ENCODE measurements around the gene DOK6. TPM values are rescaled to one million over a fixed set of nuclear protein-coding genes. Genes with fewer than 3 reads are reported as not detected.
"Not testable (repeated sequence)": the region's sequence is repeated elsewhere in the genome, so short reads cannot be mapped to it uniquely, and the experiment has no call there.

Gene DOK6
- total RNA-seq: not detected in 2 replicates
- polyA plus RNA-seq (2012): 0.03 TPM

DNA sequence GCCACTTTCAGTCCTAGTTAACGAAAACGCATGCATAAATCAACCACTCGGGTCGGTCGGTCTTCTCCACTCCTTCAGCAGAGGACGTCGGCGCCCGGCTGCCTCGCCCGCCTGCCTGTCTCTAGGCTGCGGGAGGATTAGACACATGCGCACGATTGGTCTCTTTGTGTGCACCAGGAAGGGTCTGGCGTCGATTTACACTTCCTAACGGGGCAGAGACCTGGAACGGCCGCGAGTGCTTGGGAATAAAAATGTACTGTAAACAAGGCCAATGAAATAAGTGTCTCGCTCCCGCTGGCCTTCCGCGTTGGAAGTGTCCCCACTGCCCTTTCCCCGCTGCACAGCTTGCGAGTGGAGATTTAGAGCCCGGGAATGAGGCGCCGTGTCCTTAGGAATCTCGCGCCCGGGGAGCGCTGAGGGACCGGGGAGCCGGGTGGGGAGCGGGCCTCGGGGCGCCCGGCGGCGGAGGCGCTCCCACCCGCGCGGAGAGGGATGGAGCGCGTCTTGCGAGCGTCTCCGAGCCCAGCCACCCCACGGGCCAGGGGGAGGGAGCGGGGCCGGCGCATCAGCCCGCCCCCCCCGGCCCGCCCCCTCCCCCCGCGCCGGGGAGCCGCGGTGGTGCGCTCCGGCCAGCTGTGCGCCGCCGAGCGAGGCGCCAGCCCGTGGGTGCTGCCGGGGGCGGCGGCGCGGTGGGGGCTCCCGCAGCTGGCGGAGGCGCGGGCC, at the start of gene DOK6:
Gene DOK6, plus strand, starts transcription at position 636 of the 723 bp plus-strand sequence.
- peak; percentile 24 for DNase-seq (ENCODE audit: low read depth)

DNA sequence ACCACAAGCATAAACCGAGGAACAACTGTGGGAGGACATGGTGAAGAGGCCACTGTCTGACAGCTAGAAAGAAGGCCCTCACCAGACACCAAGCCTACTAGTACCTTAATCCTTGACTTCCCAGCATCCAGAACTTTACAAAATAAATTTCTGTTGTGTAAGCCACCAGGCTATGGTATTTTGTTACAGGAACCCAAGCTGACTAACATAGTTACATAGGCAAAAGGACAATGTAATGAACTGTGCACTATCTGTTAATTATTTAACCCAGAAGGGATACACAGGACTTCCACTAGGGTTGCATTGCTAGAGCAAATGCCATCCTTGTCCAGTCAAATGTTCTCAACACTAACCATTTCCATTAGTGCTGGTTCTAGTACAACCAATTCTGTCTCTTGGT, 47.7 kb upstream of the DOK6 start:
- DNase-seq (ENCODE audit: low read depth): no peak

DNA sequence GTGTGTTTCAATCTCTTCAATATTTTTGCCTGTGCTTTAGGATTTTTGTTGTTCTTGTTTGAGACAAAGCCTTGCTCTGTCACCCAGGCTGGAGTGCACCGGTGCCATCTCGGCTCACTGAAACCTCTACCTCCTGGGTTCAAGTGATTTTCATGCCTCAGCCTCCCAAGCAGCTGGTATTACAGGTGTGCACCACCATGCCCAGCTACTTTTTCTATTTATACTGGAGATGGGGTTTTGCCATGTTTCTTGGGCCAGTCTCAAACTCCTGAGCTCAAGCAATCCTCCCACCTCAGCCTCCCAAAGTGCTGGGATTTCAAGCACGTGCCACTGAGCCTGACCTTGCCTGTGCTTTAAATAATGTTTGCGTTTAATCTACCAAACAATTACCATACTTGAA, 43.1 kb upstream of the DOK6 start:
- DNase-seq (ENCODE audit: low read depth): no peak

DNA sequence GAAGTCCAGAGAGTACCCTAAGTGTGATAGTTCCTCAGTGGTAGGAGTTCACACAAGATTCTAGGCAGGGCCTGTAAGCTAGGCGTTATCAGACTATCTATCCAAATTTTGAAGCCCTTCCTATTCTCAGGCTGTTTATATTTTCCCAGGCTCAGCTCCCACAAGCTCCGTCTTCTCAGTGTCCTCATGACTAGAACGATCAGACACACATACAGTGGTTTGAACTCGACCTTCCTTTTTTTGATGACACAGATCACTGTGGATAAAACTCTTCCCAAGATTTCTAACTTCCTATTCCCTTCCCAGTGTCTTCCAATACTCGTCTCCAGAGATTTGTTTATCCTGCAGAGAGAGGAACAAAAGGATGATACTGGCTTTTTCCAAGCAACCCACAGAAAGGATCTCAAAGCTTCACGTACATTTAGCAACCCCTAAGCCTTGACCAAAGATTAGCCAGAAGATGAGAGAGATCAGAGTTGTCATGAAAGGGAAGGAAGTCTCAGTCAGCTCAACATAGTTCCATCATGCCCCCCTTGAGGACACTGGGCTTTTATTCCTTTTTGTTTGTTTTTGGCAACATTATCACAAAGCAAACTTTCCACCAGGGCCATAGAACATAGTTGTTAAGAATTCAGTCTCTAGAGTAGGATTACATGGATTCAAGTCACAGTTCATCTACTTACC, 42.3 kb upstream of the DOK6 start:
- DNase-seq (ENCODE audit: low read depth): no peak

DNA sequence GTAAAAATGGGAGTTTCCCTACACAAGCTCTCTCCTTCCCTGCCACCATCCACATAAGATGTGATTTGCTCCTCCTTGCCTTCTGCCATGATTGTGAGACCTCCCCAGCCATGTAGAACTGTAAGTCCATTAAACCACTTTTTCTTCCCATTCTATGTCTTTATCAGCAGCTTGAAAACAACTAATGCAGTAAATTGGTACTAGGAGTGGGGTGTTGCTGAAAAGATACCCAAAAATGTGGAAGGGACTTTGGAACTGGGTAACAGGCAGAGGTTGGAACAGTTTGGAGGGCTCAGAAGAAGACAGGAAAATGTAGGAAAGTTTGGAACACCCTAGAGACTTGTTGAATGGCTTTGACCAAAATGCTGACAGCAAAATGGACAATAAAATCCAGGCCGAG, 40.9 kb upstream of the DOK6 start:
- not testable (repeated sequence) for DNase-seq (ENCODE audit: low read depth)

DNA sequence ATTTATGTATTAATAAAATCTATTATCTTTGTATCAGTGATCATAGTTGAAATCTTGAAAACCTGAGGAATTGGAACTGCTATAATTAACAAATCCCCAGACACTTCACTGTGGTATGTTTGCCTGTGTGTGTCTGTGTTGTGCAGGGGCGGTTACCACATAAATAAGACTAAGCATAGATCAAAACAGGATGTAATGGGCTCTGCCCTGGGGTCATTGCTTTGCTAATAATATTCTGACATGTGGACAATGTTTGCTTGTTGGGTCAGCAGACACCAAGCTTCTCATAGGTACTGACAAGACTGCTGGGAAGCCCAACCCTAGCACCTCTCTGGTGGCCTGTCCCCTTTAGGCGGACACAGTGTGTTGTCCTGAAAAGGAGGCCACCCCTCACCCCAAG, 35.8 kb upstream of the DOK6 start:
- DNase-seq (ENCODE audit: low read depth): no peak

DNA sequence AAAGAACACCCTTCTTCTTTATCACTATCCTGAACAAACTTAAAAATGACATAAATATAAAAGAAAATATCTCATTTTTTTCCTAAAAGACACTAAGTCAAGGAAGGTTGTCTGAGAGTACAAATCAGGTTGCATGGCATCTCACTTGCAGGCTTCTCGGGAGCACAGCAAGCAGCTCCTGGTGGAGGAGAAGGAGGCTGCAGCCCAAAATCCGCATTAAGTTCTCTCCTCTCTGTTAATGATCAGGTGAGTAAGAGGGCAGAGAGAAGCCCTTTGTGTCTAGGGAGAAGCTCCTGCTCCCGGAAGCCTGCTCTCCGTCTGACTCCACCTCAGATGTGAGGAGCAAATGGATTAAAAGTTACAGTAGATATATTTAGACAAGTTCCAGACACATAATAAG, 35.0 kb upstream of the DOK6 start:
- DNase-seq (ENCODE audit: low read depth): no peak

DNA sequence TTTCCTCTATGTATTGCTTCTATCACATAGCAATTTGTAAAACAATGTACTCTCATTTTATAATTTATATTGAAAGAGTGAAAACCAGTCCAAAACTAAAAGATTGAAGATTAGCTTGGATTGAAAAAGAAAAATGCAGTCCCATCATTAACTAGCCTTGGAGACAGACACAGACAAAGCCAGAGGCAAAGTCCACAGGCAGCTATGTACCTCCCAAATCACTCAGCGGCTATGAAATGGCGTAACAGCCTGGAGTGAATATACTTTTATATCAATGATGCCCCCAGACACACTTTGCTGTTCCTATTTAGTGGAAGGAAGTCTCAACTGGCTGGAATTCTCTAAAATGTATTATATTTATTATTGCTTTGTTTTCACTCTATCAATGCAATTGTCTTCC, 33.6 kb upstream of the DOK6 start:
- no peak for DNase-seq (ENCODE audit: low read depth)

DNA sequence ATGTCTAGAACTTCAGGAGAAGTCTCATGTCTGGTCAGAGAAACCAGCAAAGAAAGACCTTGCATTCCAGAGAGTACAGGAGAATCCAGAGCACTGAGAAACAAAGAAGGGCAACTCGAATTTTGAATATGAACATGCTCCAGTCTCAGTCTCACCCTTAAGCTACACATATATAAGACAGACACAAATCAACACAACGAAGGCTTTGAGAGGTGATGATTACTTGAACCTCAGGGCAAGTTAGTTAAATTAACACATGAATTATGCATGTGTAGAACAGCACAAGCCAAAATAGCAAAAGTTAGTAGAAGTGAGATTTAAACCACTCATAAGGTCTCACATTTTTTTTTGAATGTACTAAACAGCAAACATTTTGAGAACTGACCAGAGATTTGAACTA, 29.0 kb upstream of the DOK6 start:
- no peak for DNase-seq (ENCODE audit: low read depth)

DNA sequence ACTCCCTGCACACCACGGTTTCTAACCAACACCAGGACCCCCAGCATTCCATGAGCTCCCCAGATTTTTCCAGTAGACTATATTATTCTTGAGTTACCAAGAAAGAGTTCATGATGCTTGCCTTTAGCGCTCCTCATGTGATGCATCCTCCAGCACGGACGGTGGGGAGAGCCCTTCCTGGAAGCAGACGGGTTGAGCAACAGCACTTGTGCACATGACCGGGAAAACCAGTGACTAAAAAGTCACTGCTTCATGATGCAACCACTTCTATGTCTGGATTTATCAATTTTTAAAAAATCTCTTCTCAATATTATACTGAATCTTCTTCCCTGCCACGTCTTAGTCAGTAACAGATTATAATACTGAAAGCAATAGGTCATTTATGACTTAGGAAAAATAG, 20.4 kb upstream of the DOK6 start:
- DNase-seq (ENCODE audit: low read depth): no peak

DNA sequence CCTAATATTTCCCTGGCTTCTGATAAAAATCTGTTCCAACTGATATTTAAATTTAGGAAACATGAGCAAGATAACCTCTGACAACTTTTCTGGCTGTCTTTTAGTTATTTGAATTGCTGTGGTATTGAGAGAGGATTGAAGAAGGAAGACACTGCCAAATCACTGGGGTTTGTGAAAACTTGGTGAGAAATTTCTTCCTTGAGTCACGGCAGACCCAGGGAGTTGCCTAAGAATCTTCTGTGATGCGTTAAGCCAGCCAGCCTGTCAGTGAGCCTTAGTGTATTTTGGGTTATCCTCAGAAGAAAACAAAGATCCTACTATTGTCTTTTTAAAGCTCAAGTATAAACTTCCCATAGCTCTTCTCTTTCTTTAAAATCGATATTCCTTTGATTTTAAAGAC, 17.5 kb upstream of the DOK6 start:
- DNase-seq (ENCODE audit: low read depth): no peak

DNA sequence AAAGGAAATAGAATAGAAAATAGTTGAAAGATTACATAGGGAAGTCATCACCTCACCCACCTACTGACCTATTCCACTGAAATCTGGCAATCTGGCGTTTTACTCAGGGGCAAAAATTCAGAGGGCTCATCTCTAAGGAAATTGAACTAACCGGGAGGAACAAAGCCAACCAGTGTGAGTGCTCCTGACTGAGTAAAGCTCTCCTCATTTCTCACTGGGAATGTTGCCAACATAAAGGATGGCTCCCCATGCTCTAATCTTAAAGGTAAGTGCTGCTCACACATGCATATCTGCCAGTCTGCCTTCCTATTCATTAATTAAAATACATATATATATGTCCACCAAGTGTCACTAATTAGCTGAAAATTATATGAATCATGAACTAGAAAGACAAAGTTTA, 13.5 kb upstream of the DOK6 start:
- DNase-seq (ENCODE audit: low read depth): no peak

DNA sequence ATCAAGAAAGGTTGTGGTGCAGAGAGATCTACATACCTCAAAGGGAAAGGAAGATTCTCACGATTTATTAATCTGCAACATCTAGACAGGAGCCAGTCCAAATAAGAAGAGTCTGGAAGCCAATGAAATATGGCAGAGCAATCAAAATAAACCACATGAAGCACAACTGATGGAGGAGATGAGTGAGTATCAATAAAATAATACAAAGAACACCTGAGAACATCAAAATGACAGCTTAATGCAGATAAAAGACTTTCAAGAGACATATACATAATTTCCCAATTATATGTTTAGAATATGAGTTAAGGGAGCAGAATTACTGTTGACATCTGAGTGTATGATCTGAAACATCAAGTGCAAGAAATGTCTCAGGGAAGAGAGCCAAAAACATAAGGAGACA, 12.5 kb upstream of the DOK6 start:
- DNase-seq (ENCODE audit: low read depth): no peak

DNA sequence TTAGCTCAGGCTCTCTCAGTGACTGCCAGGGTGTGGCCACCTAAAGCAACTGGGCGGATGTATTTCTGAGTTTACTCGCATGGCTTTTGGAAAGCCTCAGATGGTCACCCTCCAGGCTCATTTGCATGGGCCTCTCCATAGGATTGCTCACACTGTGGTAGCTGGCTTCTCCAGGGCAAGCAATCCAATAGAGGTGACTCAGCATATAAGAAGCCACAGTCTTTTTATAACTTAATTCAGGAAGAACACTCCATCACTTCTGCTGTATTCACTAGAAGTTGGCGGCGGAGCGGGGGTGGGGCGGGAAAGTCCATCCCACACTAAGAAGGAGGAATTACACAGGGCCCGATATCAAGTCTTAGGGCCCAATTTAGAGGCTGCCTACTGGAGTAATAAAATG, 3.6 kb upstream of the DOK6 start:
- peak; percentile 3 for DNase-seq (ENCODE audit: low read depth)

DNA sequence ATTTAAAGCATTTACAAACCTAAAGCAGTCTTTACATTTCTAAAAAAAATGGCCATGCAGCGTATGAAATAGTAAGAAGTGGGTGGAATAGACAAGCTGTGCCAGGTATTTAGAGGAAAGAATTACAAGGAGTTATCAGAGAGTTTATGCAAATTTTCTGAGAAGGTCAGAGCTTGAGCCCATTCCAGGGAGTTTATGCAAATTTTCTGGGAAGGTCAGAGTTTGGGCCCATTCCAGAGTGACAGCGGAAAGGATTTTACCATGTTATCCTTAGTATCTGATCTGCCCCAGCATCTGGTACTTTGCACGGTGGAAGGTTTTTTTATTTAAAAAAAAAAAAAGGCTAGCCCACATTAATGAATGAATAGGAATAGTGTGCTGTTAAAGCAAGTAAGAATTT, 1.4 kb upstream of the DOK6 start:
- no peak for DNase-seq (ENCODE audit: low read depth)

DNA sequence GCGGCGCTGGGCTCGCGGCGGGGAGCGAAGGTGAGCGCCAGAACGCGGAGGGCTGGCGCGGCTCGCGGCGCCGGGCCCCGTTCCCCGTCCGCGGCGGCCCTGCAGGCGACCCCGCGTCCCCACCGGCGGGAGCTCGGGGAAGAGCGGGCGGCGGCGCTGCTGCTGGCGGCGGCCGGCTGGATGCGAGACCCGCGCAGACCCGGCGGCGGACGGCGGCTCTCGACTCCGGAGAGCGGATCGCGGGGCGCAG, 213 bp downstream of the DOK6 start:
- DNase-seq (ENCODE audit: low read depth): no peak

DNA sequence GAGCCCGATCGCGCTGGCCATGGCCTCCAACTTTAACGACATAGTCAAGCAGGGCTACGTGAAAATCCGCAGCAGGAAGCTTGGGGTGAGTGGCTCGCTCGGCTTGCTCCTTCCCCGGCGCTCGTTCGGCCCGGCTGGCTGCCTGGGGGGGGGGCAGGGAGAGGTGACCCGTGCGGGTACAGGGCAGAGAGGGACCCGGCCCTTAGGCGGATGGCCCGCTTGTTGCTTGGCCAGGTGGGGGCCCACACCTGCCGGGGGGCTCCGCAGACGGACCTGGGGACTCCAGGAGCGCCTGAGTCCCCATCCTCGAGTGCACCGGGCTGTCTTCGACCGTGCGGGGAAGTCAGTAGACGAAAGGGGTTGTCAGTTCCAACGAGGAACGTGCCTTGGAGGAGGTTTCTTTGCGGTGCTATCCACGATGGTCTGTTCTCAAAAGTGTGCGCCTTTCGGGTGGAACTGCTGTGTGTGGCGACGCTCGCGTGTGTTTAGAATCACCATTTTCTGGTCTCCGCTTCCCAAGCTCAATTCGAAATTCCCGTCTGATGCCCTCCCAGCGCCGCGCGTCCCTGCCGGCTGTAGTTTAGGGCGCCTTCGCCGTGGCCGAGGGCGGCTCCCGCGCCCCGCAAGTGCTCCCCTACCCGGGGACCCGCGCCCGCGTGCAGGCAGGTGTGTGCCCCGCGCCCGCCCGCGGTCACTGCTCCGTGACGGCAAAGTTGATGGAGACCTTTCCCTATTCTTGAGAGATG, 711 bp downstream of the DOK6 start:
- no peak for DNase-seq (ENCODE audit: low read depth)

DNA sequence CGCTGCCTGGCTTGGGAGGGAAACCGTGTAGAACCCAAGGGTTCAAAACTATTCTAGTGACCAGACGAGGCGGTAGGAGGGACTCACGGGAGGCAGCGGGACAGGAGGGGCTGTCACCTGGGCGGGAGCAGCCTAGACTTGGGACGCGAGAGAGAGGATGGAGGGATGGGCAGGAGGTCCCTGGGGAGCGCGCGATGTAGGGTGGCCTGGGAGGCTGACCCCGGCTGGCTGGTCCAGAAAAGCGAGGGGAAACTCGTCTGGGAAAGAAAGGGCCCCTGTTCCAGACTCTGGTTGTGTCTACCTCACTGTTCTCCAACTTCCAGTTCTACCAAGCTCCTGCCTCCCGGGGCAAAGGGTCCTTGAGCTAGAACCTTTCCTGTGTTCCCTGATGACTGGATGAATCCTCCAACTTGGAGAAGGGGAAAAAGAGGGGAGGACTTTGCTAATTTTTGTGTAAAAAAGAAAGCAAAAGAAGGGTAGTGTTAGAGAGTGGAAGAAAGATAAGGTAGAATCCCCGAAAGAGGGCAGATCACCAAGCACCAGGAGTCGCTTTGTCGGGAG, 1.4 kb downstream of the DOK6 start:
- DNase-seq (ENCODE audit: low read depth): no peak

DNA sequence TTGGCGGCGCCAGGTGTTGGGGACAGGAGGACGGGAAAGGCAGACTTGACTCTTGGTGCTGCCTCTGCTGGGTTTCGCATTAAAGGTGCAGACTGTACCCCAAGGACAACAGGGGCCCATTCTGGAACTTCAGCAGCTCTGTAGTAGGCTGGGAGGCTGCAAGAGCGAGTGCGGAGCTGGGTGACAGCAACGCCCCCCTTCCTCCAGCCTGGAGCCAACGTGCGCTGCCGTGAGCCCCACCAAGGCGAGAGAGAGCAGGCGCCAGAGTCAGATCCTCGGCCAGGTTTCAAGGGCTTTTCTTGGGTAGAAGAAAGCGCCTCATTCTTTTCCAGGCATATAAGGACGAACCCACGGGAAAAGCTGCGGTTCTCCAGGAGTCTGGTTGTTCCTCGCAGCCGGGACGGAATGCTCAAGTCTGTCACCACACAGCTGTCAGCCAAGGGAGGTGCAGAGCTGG, 1.9 kb downstream of the DOK6 start:
- DNase-seq (ENCODE audit: low read depth): no peak

DNA sequence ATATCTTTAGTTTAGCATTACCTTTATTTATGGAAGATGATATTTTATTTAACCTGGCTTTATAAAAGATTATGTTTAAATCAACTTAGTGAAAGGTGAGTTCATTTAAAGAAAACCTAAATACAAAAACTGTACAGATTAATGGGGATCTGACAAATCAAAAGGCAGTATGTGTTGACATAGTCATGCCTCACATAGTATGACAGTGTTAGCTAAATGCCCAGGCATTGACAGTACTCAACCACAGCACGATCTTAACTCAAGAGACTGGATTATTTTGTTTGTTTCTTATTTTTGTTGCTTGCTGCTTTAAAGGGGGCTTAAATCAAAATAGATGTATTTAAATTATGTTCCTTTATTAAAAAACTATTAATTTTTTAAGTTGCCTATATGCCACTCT, 7.8 kb downstream of the DOK6 start:
- DNase-seq (ENCODE audit: low read depth): no peak

DNA sequence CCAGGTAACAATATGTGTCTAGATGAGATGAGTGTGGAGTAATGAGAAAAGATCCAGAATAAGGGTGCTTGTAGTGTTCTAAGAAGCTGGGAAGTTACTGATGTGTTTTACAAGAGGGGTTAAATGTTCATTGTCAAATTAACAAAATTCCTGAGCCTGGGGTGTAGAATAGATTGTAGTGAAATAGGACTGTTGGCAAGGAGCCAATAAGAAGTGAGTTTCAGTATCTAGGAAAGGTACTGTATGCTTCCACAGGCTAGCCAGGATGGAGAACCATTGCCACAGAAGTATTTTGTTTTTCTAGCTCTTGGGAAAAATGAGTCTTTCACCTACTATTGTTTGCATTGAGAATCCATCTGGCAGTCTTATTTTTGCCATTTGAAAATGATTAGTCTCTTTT, 10.5 kb downstream of the DOK6 start:
- DNase-seq (ENCODE audit: low read depth): no peak

DNA sequence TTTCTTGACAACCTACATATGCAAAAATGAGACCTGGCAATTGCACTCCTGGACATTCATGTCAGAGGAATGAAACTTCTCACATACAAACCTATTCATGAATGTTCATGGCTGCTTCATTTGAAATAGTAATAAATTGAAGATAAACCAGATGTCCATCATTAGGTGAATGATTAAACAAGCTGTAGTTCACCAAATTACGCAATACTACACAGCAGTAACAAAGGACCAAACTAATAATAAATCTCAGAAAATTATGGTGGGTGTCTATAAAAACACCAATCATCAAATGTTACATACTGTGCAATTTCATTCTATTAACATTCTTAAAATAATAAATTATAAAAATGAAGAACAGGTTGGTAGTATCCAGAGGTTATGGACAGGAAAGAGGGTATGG, 13.5 kb downstream of the DOK6 start:
- no peak for DNase-seq (ENCODE audit: low read depth)

Measured in myocyte (in vitro differentiated cells).